ENCODE data around the gene KREMEN2. TPM values are rescaled to one million over a fixed set of nuclear protein-coding genes. Genes with fewer than 3 reads are reported as not detected.

KREMEN2 gene
- total RNA-seq, 1 donor from 2014 or later: not detected

Other genes with a start within 250 kb of the KREMEN2 start
- 0.07 and 0.33 TPM in 2 replicates for gene PRSS27, start 244.1 kb upstream of the KREMEN2 start, total RNA-seq
- 38.5 and 43.9 TPM in 2 replicates for gene SRRM2, start 211.6 kb upstream of the KREMEN2 start, total RNA-seq
- 166 and 336 TPM in 2 replicates for gene ELOB, start 187.0 kb upstream of the KREMEN2 start, total RNA-seq
- not detected in 2 replicates for gene PRSS33, start 176.7 kb upstream of the KREMEN2 start, total RNA-seq
- not detected in 2 replicates for gene PRSS41, start 165.8 kb upstream of the KREMEN2 start, total RNA-seq
- 0.73 TPM in 1 of 2 replicates, not detected in the other for gene PRSS21, start 147.0 kb upstream of the KREMEN2 start, total RNA-seq
- gene ZG16B, start 134.0 kb upstream of the KREMEN2 start, total RNA-seq: 0.13 TPM in 1 of 2 replicates, not detected in the other
- not detected in 2 replicates for gene PRSS22, start 106.1 kb upstream of the KREMEN2 start, total RNA-seq
- gene FLYWCH2, start 81.1 kb upstream of the KREMEN2 start, total RNA-seq: 38.9 and 49.6 TPM in 2 replicates
- gene FLYWCH1, start 52.3 kb upstream of the KREMEN2 start, total RNA-seq: 32.5 and 33.4 TPM in 2 replicates
- gene PAQR4, start 5.1 kb downstream of the KREMEN2 start, total RNA-seq: 15.9 and 16.2 TPM in 2 replicates
- 4.6 and 8.2 TPM in 2 replicates for gene PKMYT1, start 16.2 kb downstream of the KREMEN2 start, total RNA-seq
- gene CLDN9, start 48.6 kb downstream of the KREMEN2 start, total RNA-seq: not detected in 2 replicates
- gene CLDN6, start 53.9 kb downstream of the KREMEN2 start, total RNA-seq: not detected in 2 replicates
- gene TNFRSF12A, start 56.1 kb downstream of the KREMEN2 start, total RNA-seq: 158 and 171 TPM in 2 replicates
- 10.0 and 11.5 TPM in 2 replicates for gene HCFC1R1, start 59.7 kb downstream of the KREMEN2 start, total RNA-seq
- 24.0 and 32.3 TPM in 2 replicates for gene THOC6, start 59.8 kb downstream of the KREMEN2 start, total RNA-seq
- gene BICDL2, start 72.7 kb downstream of the KREMEN2 start, total RNA-seq: not detected in 2 replicates
- gene MMP25, start 82.3 kb downstream of the KREMEN2 start, total RNA-seq: 0.04 and 0.13 TPM in 2 replicates
- 33.7 and 60.3 TPM in 2 replicates for gene IL32, start 101.4 kb downstream of the KREMEN2 start, total RNA-seq
- gene ZSCAN10, start 135.0 kb downstream of the KREMEN2 start, total RNA-seq: not detected in 2 replicates
- gene ZNF205, start 148.3 kb downstream of the KREMEN2 start, total RNA-seq: 21.3 and 22.5 TPM in 2 replicates
- 4.8 and 5.0 TPM in 2 replicates for gene ZNF213, start 170.8 kb downstream of the KREMEN2 start, total RNA-seq
- 0.13 TPM in 1 of 2 replicates, not detected in the other for gene OR1F1, start 223.9 kb downstream of the KREMEN2 start, total RNA-seq